Prostate gland (tissue), 2 donors: ENCODE data around the gene KLF6.

ENCODE experiments used
- POLR2A ChIP-seq: fragments of 450-650 bp; IDR thresholded peaks from one replicate; pipeline ENCODE4 v1.6.1; 2016; ENCODE audit warnings: antibody characterized with exemption, mild to moderate bottlenecking
- POLR2AphosphoS5 ChIP-seq: sonication (generic); formaldehyde crosslinking; IDR thresholded peaks from one replicate; pipeline ENCODE4 v1.6.1; 2017; ENCODE audit warnings: antibody characterized with exemption
- TF ChIP-seq, protein P1 (sequence below), 4 experiments: fragments of 200-600 bp in 2 of 4; fragments of 450-650 bp in 2 of 4; sonication (generic) in 2 of 4; IDR thresholded peaks; 1 replicate in 3 of 4; 2 replicates in 1 of 4; pipeline ENCODE4 v1.5.1; 2016 to 2019; ENCODE audit warnings: antibody characterized with exemption in 4 of 4, mild to moderate bottlenecking in 2 of 4, moderate library complexity in 2 of 4

DNA sequence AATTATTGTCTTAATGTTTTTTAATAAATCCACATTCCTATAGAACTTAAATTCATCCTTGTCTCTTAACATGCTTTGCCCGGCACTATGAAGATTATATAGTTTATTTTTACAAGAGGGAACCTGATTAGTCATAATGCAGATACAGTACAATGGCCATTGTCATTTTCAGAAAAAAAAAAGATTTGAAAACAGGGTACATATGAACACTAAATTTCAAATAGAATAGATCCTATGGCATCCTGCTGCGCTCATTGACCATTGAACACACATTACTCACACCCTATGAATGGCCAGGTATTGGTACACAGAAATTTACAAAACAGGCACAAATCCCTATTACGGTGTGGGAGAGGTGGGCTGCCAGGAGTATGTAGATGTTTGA lies 2.0 kb upstream of the KLF6 start:
- TF ChIP-seq, protein P1, sequence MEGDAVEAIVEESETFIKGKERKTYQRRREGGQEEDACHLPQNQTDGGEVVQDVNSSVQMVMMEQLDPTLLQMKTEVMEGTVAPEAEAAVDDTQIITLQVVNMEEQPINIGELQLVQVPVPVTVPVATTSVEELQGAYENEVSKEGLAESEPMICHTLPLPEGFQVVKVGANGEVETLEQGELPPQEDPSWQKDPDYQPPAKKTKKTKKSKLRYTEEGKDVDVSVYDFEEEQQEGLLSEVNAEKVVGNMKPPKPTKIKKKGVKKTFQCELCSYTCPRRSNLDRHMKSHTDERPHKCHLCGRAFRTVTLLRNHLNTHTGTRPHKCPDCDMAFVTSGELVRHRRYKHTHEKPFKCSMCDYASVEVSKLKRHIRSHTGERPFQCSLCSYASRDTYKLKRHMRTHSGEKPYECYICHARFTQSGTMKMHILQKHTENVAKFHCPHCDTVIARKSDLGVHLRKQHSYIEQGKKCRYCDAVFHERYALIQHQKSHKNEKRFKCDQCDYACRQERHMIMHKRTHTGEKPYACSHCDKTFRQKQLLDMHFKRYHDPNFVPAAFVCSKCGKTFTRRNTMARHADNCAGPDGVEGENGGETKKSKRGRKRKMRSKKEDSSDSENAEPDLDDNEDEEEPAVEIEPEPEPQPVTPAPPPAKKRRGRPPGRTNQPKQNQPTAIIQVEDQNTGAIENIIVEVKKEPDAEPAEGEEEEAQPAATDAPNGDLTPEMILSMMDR (IDR thresholded peaks at IDR 0.05), result no peak
- TF ChIP-seq POLR2A (no peak), POLR2AphosphoS5 (no peak)
